Stimulated activated CD8-positive, alpha-beta memory T cell treated with anti-CD3 and anti-CD28 coated beads, Interleukin-15, amount 100 ng/mL, for 48 hours (primary cell): Measurements from ENCODE around the gene SLC30A3.
A peak's percentile ranks its signal among the peaks of the same experiment; 100 is the strongest.
"Not testable (repeated sequence)": the region's sequence is repeated elsewhere in the genome, so short reads cannot be mapped to it uniquely, and the experiment has no call there.

Experiments used
- DNase-seq, 2 donors: peaks; one replicate each; pipeline ENCODE4 v3.0.0-alpha.2; 2020; ENCODE audit warnings: low read depth in 2 of 2

SLC30A3 gene

GRCh38 chr2:27262379-27263286, at the start of gene SLC30A3:
TSS of gene SLC30A3 (minus strand) at chr2:27263047. CDS start at chr2:27262906, 141 bp downstream.
- DNase-seq: peak; percentile 49 to 63

DNA sequence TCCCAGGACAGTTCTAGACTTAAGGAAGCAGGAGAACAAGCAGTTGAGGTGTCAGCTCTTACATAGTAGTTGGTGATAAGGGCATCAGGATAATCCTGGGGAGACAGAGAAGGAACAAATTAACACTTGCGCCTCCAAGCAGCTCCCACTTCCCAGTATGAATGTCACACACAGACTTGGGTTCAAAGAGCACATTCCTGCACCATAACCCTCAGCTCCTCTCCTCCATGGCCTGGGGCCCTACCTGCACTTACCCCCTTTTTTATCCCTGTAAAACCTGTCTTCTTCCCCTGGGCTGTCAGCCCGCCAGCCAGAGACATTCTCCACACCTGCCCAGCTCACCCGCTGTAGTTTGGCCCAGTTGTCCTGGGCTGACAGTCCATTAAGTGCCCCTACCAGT, 49.3 kb upstream of the SLC30A3 start:
- DNase-seq: no peak

- DNase-seq: no peak
Measured at GRCh38 chr2:27309651-27310050, 46.8 kb upstream of the SLC30A3 start.

GRCh38 chr2:27308359-27308881, 45.6 kb upstream of the SLC30A3 start, which contains the start of gene UCN:
TSS of gene UCN (minus strand) at chr2:27308445. CDS start at chr2:27307895, 550 bp downstream.
- no peak for DNase-seq

DNA sequence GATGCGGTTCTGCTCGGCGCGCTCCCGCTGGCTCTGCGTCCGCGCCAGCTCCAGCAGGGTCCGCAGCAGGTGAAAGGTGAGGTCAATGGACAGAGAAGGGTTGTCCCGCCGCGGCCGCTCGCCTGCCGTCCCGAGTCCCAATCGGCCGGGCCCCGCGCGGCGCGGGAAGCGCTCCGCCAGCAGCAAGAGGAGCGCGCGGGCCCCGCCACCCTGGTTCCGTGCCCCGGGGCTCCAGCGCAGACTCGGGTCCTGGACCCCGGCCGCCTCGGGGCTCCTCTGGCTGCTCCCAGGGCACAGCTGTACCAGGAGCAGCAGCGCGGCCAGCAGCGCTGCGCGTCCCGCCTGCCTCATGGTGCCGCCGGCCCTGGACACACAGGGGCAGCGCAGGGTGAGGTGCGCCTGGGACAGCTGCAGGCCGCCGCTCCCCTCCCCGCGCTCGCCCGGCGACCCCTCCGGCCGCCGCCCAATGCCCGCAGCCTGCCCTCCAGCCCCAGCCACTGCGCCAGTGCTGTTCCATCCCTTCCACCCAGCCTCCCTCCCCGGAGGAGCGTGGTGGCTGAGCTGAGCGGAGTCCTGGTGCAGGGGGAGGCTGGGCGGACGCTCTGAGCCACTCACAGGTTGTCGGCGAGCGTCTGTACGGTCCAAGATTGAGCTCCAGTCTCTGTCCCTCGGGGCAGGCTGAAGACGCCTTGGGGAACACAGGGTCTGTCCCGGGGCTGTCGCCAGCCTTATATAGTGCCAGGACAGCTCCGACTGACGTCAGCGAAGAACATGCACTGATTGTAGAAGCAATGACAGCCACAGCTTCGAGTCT, 44.9 kb upstream of the SLC30A3 start:
- no peak for DNase-seq

GRCh38 chr2:27307287-27307544, 44.4 kb upstream of the SLC30A3 start:
- DNase-seq: no peak

GRCh38 chr2:27306573-27307286, 43.9 kb upstream of the SLC30A3 start:
- no peak for DNase-seq

GRCh38 chr2:27306136-27306535, 43.3 kb upstream of the SLC30A3 start:
- no peak for DNase-seq

DNA sequence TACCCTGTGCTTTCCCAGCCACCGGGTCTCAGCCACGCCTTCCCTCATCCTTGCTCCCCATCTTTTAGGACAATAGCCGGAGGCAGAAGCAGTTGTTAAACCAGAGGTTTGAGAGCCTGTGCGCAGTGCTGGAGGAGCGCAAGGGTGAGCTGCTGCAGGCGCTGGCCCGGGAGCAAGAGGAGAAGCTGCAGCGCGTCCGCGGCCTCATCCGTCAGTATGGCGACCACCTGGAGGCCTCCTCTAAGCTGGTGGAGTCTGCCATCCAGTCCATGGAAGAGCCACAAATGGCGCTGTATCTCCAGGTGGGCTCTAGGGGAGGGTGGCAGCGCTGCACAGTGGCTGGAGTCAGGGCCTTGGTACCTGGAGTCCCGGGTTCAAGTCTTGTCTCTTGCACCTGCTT, 42.7 kb upstream of the SLC30A3 start:
- DNase-seq: no peak

GRCh38 chr2:27304488-27305240, 41.8 kb upstream of the SLC30A3 start:
- no peak for DNase-seq

- no peak for DNase-seq
Measured at GRCh38 chr2:27303093-27304025, 40.5 kb upstream of the SLC30A3 start.

GRCh38 chr2:27300606-27301005, 37.8 kb upstream of the SLC30A3 start:
- not testable (repeated sequence) for DNase-seq

- no peak for DNase-seq
Measured at GRCh38 chr2:27298391-27299080, 35.7 kb upstream of the SLC30A3 start.

DNA sequence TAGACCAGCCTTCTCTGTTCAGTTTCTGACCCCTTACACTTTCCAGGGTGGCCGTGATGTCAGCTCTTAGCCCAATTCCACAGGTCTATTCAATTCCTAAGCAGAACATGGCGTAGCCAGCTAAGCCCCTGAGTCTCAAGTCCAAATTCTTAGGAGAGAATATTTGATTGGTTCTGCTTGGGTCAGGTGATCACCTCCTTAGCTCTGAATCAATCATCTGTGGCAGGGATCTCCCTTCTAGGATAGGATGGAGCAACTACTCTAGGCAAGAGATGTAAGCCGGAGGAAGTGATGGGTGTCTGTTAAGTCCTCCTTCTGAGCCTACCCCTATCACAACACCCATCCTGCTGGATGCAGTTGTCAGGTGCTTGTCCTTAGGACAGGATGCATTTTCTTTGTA, 34.3 kb upstream of the SLC30A3 start:
- no peak for DNase-seq

GRCh38 chr2:27296481-27296880, 33.6 kb upstream of the SLC30A3 start:
- DNase-seq: no peak

GRCh38 chr2:27294928-27295327, 32.1 kb upstream of the SLC30A3 start:
- DNase-seq: no peak

DNA sequence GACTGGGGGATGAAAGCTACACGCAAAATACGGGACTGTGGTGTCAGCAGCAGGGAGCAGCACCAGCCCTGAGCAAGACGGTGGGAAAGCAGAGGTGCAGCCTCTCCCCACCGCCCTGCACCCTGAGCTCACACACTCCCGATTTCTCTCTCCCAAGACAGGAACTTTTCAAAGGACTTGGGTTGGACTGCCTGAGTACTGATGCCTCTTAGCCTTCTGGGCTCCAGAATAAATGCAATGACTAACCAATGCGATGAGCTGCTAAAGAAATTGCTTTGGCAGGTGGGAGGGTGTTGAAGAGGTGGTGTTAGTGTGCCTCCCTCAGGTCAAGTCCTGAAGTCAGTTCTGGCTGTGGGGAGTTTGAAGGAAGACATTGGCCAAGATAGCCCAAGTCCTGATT, 29.0 kb upstream of the SLC30A3 start:
- no peak for DNase-seq

- no peak for DNase-seq
Measured at GRCh38 chr2:27290549-27290948, 27.7 kb upstream of the SLC30A3 start.

GRCh38 chr2:27288610-27289009, 25.8 kb upstream of the SLC30A3 start:
- no peak for DNase-seq

DNA sequence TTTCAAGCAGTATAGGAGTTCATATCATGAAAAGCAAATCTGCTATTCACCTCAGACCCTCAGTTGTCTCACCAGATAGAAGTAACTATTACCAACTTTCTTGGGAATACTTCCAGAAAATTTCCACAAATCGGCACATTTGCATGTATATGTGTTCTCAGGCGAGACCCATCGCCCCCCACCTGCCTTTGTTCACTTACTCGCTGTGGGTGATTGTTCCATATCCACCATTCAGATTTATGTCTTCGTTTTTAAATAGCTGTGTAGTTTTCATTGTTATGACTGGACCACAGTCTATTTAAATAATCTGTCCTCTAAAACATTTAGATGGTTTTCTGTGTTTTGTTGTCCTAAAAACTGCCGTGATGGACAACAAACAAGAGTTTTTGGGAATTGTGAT, 22.6 kb upstream of the SLC30A3 start:
- DNase-seq: no peak
